Left kidney (tissue), 1 donor: ENCODE measurements around the gene CFI. TPM values are rescaled to one million over a fixed set of nuclear protein-coding genes. Genes with fewer than 3 reads are reported as not detected.

Source experiments
- polyA plus RNA-seq: library from polyadenylated mRNA; unstranded; fragments of 120-200 nt; gene quantifications from one replicate; pipeline ENCODE4 v1.2.1, GENCODE V29; 2013; ENCODE audit not compliant: insufficient read length

Gene CFI
- polyA plus RNA-seq, 1 donor = 105 TPM

Other genes with a start within 250 kb of the CFI start
- 10.7 TPM for gene MCUB, start 241.8 kb downstream of the CFI start, polyA plus RNA-seq
- gene CASP6, start 98.6 kb downstream of the CFI start, polyA plus RNA-seq = 40.9 TPM
- 33.0 TPM for gene PLA2G12A, start 71.9 kb downstream of the CFI start, polyA plus RNA-seq
- 40.1 TPM for gene GAR1, start 13.8 kb upstream of the CFI start, polyA plus RNA-seq
- 1.4 TPM for gene RRH, start 26.0 kb upstream of the CFI start, polyA plus RNA-seq
- 1.4 TPM for gene LRIT3, start 46.1 kb upstream of the CFI start, polyA plus RNA-seq
- gene EGF, start 110.9 kb upstream of the CFI start, polyA plus RNA-seq = 3.6 TPM